PC-3 (cell line): ENCODE measurements around the gene TROAP. TPM values are rescaled to one million over a fixed set of nuclear protein-coding genes. Genes with fewer than 3 reads are reported as not detected.

ENCODE experiments used
- ATAC-seq: fragments of 200-7000 bp; cut with Tn5 transposase; 2 replicates; pipeline ENCODE4 v1.9.1; 2020; ENCODE audit warnings: mild to moderate bottlenecking, moderate library complexity
- BruUV-seq: library from RNA; stranded (reverse); fragments of 400-500 nt; replicated peaks from 2 replicates; lab custom pipeline; 2021; lab: Mats Ljungman, UMichigan
- CTCF ChIA-PET: fragments of 300-600 bp; sonication (Branson Sonifier 250); formaldehyde crosslinking; loops from one replicate; lab custom pipeline; 2022; ENCODE audit warnings: antibody characterized with exemption; lab: Charles Lee
- POLR2A ChIA-PET: fragments of 300-600 bp; sonication (Branson Sonifier 250); formaldehyde crosslinking; loops from one replicate; lab custom pipeline; 2022; ENCODE audit warnings: antibody characterized with exemption; ENCODE audit not compliant: unreplicated experiment; lab: Charles Lee
- DNase-seq: peaks from one replicate; pipeline ENCODE4 v3.0.0-alpha.2; 2015
- H2AFZ ChIP-seq: fragments of 300-600 bp; sonication (generic); 2 replicates; pipeline ENCODE4 v1.6.0; 2016; ENCODE audit warnings: antibody characterized with exemption, low read length
- H3F3A ChIP-seq: fragments of 300-600 bp; sonication (generic); one replicate; pipeline ENCODE4 v1.6.0; 2017; ENCODE audit warnings: antibody characterized with exemption, low read length, control low read depth, mild to moderate bottlenecking; ENCODE audit not compliant: unreplicated experiment
- H3K27ac ChIP-seq: fragments of 300-600 bp; sonication (generic); 2 replicates; pipeline ENCODE4 v1.5.1; 2016; ENCODE audit warnings: mild to moderate bottlenecking, low read length
- H3K27me3 ChIP-seq: fragments of 300-600 bp; sonication (generic); 2 replicates; pipeline ENCODE4 v1.6.1; 2016; ENCODE audit warnings: low read length, mixed read lengths
- H3K36me3 ChIP-seq: fragments of 300-600 bp; sonication (generic); 2 replicates; pipeline ENCODE4 v1.6.1; 2016; ENCODE audit warnings: low read depth, mixed run types, low read length, mixed read lengths
- H3K4me1 ChIP-seq: fragments of 300-600 bp; sonication (generic); 2 replicates; pipeline ENCODE4 v1.5.1; 2016; ENCODE audit warnings: low read length; ENCODE audit not compliant: insufficient read depth
- H3K4me2 ChIP-seq: fragments of 300-600 bp; sonication (generic); 2 replicates; pipeline ENCODE4 v1.6.0; 2016; ENCODE audit warnings: low read length
- H3K4me3 ChIP-seq: fragments of 300-600 bp; sonication (generic); 2 replicates; pipeline ENCODE4 v1.5.1; 2016; ENCODE audit warnings: mild to moderate bottlenecking, low read length, mixed read lengths
- H3K79me2 ChIP-seq: fragments of 300-600 bp; sonication (generic); 2 replicates; pipeline ENCODE4 v1.6.1; 2017; ENCODE audit warnings: low read length, mixed read lengths
- H3K9ac ChIP-seq: fragments of 300-600 bp; sonication (generic); 2 replicates; pipeline ENCODE4 v1.6.0; 2016; ENCODE audit warnings: mild to moderate bottlenecking, low read length
- H3K9me2 ChIP-seq: fragments of 300-600 bp; sonication (generic); replicated peaks from 2 replicates; pipeline ENCODE4 v1.6.1; 2016; ENCODE audit warnings: mixed run types, low read length, mixed read lengths
- H3K9me3 ChIP-seq: fragments of 300-600 bp; sonication (generic); 2 replicates; pipeline ENCODE4 v1.6.1; 2016; ENCODE audit warnings: low read length, mixed read lengths
- H4K20me1 ChIP-seq: fragments of 300-600 bp; sonication (generic); 2 replicates; pipeline ENCODE4 v1.6.1; 2016; ENCODE audit warnings: low read length, mixed read lengths
- CTCF ChIP-seq: fragments of 300-600 bp; sonication (generic); conservative IDR thresholded peaks from 2 replicates; pipeline ENCODE4 v1.5.1; 2017; ENCODE audit warnings: antibody characterized with exemption, low read depth, mild to moderate bottlenecking, low read length
- EZH2 ChIP-seq: fragments of 300-600 bp; sonication (generic); IDR thresholded peaks from one replicate; pipeline ENCODE4 v1.6.1; 2017; ENCODE audit warnings: antibody characterized with exemption, mild to moderate bottlenecking, low read length; ENCODE audit not compliant: unreplicated experiment
- EZH2phosphoT487 ChIP-seq: fragments of 300-600 bp; sonication (generic); IDR thresholded peaks from 2 replicates; pipeline ENCODE4 v1.6.1; 2018; ENCODE audit warnings: mild to moderate bottlenecking, antibody characterized with exemption, low read length, borderline replicate concordance
- intact Hi-C: fragments of 100-400 bp; cut with micrococcal nuclease; formaldehyde crosslinking; loops from 2 replicates; pipeline ENCODE4 v1.9.0; 2023
- total RNA-seq: library from RNA; depleted of rRNA; stranded (reverse); fragments of >200 nt; gene quantifications from 2 replicates; pipeline ENCODE4 v1.2.3, GENCODE V29; 2014

The TROAP gene
- total RNA-seq, 1 experiment from 2014 or later: 103 TPM

- Histone ChIP-seq H3K9me3 (no peaks in the 10 kb centered on the region), H3K9me2 (no peaks in the 10 kb centered on the region), H3K9ac (no peak overlapping the region), H2AFZ (peak overlapping the region; percentile 98), H3K36me3 (no peaks in the 10 kb centered on the region), H3K4me2 (peak overlapping the region; percentile 96), H3K27me3 (no peaks in the 10 kb centered on the region), H3K27ac (no peak overlapping the region), H3K4me3 (peak overlapping the region; percentile 68), H3K4me1 (peaks cover 12% of the 10 kb centered on the region), H3F3A (no peaks in the 10 kb centered on the region), H4K20me1 (no peaks in the 10 kb centered on the region), H3K79me2 (no peaks in the 10 kb centered on the region)
- ChIA-PET POLR2A (no interaction called here), CTCF (interaction anchor here (1.0 to 1.6 kb wide), 4 partner anchors 13 to 47 kb away, joined by 3 to 12 read pairs (median 4); partner anchors contain the start of gene TROAP)
- TF ChIP-seq EZH2 (no peak), CTCF (peak; percentile 88)
- ATAC-seq: peak; percentile 41
- peak; percentile 64 for DNase-seq
- TSS peak; percentile 41 for BruUV-seq
- intact Hi-C loops: no loop called here
Measured at GRCh38 chr12:49296034-49296835, 26.8 kb upstream of the TROAP start.

- Histone ChIP-seq H3K9me3 (no peaks in the 10 kb centered on the region), H3F3A (no peaks in the 10 kb centered on the region), H2AFZ (peak overlapping the region; percentile 98), H3K9me2 (no peaks in the 10 kb centered on the region), H4K20me1 (no peaks in the 10 kb centered on the region), H3K27ac (no peak overlapping the region), H3K27me3 (no peaks in the 10 kb centered on the region), H3K9ac (no peak overlapping the region), H3K79me2 (no peaks in the 10 kb centered on the region), H3K4me1 (peaks cover 12% of the 10 kb centered on the region), H3K4me2 (peak overlapping the region; percentile 96), H3K4me3 (peak overlapping the region; percentile 68), H3K36me3 (no peaks in the 10 kb centered on the region)
- no peak for TF ChIP-seq EZH2
- peak; percentile 32; the same call in 1 of the 2 replicates for TF ChIP-seq CTCF
- TF ChIP-seq EZH2phosphoT487: no peak
- ATAC-seq (peak; percentile 73), DNase-seq (peak; percentile 79)
- ChIA-PET POLR2A (interaction anchor here (0.7 to 1.1 kb wide), 2 partner anchors 26 to 29 kb away, joined by 3 to 4 read pairs; partner anchors contain the start of gene TROAP), CTCF (interaction anchor here (0.6 to 2.1 kb wide), 15 partner anchors 8 to 241 kb away, joined by 3 to 14 read pairs (median 5); partner anchors contain the start of gene TROAP)
- intact Hi-C loops: no loop called here
- no TSS peak for BruUV-seq
Measured at GRCh38 chr12:49296836-49297694, 26.0 kb upstream of the TROAP start.
